RCC 7860 (cell line): ENCODE measurements around the gene CLTC.
"Not testable (repeated sequence)": the region's sequence is repeated elsewhere in the genome, so short reads cannot be mapped to it uniquely, and the experiment has no call there.

Experiments
- DNase-seq: peaks from one replicate; pipeline ENCODE4 v3.0.0-alpha.2; 2015; ENCODE audit warnings: low spot score
- FAIRE-seq: peaks from 2 replicates; lab custom pipeline; 2012; peaks lifted over from hg19 to GRCh38; lab: Jason Lieb, UNC

The CLTC gene

DNA sequence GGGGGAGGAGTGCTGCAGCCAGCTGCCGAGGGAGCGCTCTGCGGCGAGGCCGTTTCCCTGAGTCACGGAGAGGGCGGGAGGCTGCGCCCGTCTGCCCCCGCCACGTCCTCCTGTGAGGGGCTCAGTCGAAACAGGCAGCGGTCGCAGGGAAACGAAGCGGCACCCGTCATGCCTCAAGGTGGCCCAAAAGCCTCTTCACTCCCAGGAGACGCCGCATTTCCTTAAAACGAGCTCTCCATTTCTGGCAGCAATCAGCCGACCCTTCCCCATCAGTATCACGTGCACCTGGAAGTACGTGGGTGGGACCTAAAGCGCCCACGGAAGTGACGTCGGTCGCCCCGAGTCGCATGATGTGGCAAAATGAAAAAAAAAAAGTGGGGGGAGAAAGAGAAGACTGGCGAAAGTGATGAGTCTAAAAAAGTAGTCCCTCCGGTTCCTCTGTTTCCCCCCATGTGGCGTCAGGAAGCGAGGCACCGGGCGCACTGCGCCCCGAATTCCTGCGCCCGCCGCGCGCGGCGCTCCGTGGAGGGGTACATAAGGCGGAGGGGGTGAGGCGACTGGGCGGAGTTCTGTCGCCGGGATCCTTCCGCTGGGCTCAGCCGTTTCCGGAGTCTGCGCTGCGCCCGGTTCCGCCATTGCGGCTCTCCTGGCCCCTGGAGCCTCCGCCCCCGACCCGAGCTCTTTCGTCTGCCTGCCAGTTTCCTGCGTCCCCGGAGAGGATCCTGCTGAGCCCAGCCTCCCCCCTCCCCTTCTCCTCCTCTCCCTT is at the start of gene CLTC:
CLTC (plus strand) TSS at position 598 of the 766 bp plus-strand sequence. CDS start 237 bp downstream, outside the sequence.
- peak; percentile 83 for DNase-seq
- peak; percentile 4 for FAIRE-seq

- DNase-seq (no peak), FAIRE-seq (no peak)
Observed at GRCh38 chr17:59572301-59572924, 47.3 kb upstream of the CLTC start.

DNA sequence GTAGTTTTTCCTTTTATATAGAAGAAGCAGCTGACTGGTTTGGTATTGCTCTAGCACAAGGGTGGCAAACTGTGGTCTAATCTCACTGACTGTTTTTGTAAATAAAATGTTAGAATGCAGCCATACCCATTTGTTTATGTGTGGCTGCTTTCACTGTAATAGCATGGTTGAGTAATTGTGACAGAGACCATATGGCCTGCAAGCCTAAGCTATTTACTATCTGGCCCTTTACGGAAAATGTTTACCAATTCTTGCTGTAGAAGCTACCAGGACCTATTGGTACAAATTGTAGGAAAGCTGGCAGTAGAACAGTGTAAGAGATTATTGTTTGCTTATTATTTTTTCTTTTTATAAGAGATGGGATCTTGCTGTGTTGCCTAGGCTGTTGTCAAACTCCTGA is 35.5 kb upstream of the CLTC start:
- FAIRE-seq, result not testable (repeated sequence)

GRCh38 chr17:59600169-59600568 is 19.5 kb upstream of the CLTC start:
- FAIRE-seq, result no peak
- DNase-seq, result no peak

More for the DNA sequence above, 35.5 kb upstream of the CLTC start:
- not testable (repeated sequence) for DNase-seq

DNA sequence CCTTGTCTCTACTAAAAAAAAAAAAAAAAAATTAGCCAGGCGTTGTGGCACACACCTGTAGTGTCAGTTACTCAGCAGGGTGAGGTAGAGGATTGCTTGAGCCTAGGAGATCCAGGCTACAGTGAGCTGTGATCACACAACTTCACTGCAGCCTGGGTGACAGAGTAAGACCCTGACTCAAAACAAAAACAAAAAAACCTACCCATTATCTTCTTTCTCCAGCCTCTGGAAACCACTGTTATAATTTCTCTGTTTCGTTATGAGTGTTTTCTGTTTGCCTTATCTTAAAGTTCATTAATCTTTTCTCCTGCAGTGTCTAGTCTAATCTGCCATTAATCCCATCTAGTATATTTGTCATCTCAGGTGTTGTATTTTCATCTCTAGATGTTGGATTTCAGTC is 18.6 kb upstream of the CLTC start:
- no peak for DNase-seq
- FAIRE-seq, result no peak

DNA sequence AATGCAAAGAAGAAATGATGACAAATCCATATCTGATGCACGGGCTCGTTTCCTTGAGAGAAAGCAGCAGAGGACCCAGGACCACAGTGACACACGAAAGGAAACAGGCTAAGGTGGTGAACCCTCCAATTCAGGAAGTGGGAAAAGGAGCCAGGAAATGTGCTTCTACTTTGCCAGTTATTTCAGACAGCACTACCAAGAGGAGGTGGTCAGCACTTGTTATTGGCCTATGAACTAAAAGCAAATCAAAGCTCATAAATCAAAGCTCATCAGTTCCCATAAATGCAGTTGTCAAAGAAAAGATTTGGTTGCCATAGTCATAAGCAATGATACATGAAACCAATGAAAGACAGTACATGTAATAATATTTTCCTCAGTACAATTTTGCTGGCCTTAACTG is 12.6 kb upstream of the CLTC start:
- FAIRE-seq (no peak), DNase-seq (no peak)

- peak; percentile 28 for FAIRE-seq
Observed at GRCh38 chr17:59607817-59608403, 11.8 kb upstream of the CLTC start.

GRCh38 chr17:59611503-59611902 is 8.2 kb upstream of the CLTC start:
- DNase-seq, result no peak
- no peak for FAIRE-seq

More at GRCh38 chr17:59607817-59608403, 11.8 kb upstream of the CLTC start:
- no peak for DNase-seq

DNA sequence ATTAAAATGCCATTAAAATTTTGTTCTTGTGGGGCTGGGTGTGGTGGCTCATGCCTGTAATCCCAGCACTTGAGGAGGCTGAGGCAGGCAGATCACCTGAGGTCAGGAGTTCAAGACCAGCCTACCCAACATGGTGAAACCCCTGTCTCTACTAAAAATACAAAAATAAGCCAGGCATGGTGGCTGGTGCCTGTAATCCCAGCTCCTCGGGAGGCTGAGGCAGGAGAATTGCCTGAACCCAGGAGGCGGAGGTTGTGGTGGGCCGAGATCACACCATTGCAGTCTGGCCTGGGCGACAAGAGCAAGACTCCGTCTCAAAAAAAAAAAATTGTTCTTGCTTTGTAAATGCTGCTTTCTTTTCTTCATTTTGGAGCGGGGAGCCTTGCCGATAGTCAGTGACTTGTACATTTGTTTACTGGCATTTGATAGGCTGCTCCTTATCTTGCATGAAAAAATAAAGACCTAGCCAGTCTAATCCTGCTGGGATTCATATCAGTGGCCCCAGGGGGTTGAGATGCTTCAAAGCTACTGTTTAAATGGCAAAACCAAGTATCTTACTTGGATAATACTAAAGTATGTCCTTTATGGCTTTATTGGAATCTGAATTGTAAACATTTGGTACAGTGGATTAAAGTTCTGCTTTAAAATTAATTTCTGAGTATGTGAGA is 3.3 kb upstream of the CLTC start:
- DNase-seq, result no peak
- FAIRE-seq, result no peak

- FAIRE-seq, result no peak
- DNase-seq, result no peak
Observed at GRCh38 chr17:59617156-59617732, 2.5 kb upstream of the CLTC start.

- DNase-seq (no peak), FAIRE-seq (no peak)
Observed at GRCh38 chr17:59619035-59619297, 729 bp upstream of the CLTC start.

GRCh38 chr17:59620064-59620359 is 317 bp downstream of the CLTC start:
- no peak for DNase-seq
- no peak for FAIRE-seq

GRCh38 chr17:59620518-59621259 is 994 bp downstream of the CLTC start:
- FAIRE-seq, result no peak
- DNase-seq, result peak; percentile 42

DNA sequence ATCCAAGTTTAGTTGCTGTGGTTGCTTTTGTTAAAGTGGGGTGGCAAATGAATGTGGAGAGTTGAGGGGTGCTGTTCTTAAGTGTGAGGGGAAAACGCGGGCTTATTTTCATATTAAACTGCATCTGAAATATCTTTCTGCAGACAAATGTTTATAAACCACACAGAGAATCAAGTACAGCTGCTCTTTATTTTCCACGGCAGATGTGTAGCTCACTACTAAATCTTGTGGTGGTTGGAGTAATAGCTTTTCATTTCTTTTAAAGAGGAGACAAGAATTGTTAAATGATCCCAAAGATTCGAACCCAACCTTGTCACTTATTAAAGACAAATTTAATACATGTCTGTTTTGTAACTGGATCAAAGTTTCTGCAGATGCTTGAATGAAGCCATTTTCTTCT is 2.1 kb downstream of the CLTC start:
- no peak for FAIRE-seq
- no peak for DNase-seq

- no peak for DNase-seq
- no peak for FAIRE-seq
Observed at GRCh38 chr17:59623151-59623550, 3.5 kb downstream of the CLTC start.

- no peak for FAIRE-seq
Observed at GRCh38 chr17:59626756-59627155, 7.1 kb downstream of the CLTC start.

GRCh38 chr17:59627274-59627673 is 7.6 kb downstream of the CLTC start:
- DNase-seq (no peak), FAIRE-seq (no peak)

More at GRCh38 chr17:59626756-59627155, 7.1 kb downstream of the CLTC start:
- DNase-seq, result no peak

- DNase-seq, result no peak
- no peak for FAIRE-seq
Observed at GRCh38 chr17:59627770-59628171, 8.1 kb downstream of the CLTC start.

- DNase-seq (no peak), FAIRE-seq (no peak)
Observed at GRCh38 chr17:59629174-59629573, 9.5 kb downstream of the CLTC start.

GRCh38 chr17:59631276-59631675 is 11.6 kb downstream of the CLTC start:
- FAIRE-seq (no peak), DNase-seq (no peak)

- no peak for DNase-seq
- no peak for FAIRE-seq
Observed at GRCh38 chr17:59632398-59632797, 12.7 kb downstream of the CLTC start.
